SKM-1 (cell line): ENCODE data around the gene CD200.

Experiments used
- DNase-seq: peaks from one replicate; lab custom pipeline; 2025; ENCODE audit not compliant: unreplicated experiment; lab: John Stamatoyannopoulos, UW

CD200 gene, protein sequence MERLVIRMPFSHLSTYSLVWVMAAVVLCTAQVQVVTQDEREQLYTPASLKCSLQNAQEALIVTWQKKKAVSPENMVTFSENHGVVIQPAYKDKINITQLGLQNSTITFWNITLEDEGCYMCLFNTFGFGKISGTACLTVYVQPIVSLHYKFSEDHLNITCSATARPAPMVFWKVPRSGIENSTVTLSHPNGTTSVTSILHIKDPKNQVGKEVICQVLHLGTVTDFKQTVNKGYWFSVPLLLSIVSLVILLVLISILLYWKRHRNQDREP

GRCh38 chr3:112333002-112333380 is at the start of gene CD200:
Gene CD200 (plus strand): TSS chr3:112333156. CDS start chr3:112333213, 57 bp downstream.
- DNase-seq = no peak

- DNase-seq = no peak
Measured at GRCh38 chr3:112289011-112289410, 43.9 kb upstream of the CD200 start.

DNA sequence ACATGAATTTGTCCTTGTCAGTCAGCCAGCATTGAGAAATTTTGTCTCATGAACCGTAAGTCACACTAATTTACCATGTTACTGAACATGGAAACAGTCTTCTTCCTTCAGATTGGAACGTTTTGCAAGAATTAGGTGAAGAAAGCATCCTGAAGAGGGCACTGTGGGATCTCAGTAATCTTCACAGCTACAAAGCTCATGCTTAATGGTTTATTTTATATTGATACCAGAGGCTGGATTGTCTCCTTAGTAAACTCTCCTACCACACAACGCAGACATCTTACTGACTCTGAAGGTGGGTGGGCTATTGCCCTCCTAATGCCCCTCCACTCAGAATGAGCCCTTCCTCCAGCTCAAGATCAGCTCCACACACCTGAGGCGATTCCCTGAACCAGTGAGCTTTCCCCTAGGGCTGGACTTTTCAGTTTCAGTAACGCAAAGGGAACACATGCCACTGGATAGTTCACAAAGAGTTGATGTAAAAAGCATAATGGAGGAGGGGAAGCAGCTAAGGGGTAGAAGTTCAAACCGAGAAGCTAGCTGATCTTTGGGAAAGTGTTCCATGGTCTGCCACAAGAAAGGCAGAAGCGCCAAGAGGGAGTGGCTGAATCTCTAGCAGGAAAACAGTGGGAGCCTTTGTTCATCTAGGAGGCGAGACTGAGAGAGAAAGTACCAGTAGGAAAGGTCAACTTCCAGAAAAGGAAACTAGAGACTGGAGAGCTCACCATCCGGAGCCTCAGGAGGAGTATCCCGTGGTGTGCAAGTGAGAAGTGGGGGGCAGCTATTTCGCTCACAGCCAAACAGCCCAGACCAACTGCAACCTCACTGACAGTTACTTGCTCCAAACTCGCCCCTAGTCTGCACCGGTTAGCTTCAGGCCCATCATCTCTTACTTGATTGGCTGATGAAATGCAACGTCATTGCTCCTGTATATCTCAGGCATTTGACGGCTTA is 39.3 kb upstream of the CD200 start, which contains the start of gene SLC9C1:
Gene SLC9C1, minus strand, starts transcription at position 849 of the 954 bp plus-strand sequence. CDS start 7,425 bp downstream, outside the sequence.
- DNase-seq = peak; percentile 31

- DNase-seq = no peak
Measured at GRCh38 chr3:112297714-112298113, 35.2 kb upstream of the CD200 start.

GRCh38 chr3:112298781-112299180 is 34.2 kb upstream of the CD200 start:
- no peak for DNase-seq

- no peak for DNase-seq
Measured at GRCh38 chr3:112302150-112302830, 30.7 kb upstream of the CD200 start.

DNA sequence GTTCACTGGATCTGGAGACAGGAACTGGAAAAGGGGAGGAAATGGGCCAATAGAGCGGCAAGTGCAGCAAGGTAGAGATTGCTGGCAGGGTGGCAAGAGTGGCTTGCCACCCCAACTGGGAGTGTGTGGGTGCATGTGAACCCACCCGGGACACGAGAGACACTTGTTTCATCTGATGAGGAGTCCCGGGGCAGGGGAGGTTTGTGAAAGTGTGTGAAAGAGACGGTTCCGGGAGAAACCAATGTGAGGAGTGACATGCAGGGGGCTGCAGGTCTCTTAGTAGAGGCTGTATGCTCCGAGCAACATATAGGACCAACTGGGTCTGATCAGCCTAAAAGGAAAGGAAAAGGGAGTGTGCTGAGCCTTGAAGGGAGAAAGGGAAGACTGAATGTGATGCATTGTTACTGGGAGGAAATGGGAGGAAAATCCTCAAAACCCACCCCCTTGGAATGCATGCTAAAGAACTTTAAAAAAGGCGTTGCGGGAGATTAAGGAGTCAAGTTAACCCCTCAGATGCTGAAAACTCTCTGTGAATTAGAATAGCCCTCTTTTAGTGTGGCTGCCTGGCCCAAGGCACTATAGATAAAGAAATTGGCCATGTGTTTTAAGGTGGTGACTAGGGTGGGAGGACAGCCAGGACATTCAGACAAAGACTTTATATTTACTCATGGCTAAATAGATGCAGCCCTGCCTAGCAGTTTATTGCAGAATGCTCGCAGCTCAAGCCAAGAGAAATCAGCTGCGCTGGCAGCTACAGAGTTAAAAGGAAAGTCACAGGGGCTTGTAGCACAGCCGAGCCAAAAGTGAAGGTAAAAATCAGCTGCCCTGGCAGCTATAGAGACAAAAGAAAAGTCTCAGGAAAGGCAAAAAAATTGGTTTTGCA is 29.8 kb upstream of the CD200 start:
- DNase-seq = no peak

DNA sequence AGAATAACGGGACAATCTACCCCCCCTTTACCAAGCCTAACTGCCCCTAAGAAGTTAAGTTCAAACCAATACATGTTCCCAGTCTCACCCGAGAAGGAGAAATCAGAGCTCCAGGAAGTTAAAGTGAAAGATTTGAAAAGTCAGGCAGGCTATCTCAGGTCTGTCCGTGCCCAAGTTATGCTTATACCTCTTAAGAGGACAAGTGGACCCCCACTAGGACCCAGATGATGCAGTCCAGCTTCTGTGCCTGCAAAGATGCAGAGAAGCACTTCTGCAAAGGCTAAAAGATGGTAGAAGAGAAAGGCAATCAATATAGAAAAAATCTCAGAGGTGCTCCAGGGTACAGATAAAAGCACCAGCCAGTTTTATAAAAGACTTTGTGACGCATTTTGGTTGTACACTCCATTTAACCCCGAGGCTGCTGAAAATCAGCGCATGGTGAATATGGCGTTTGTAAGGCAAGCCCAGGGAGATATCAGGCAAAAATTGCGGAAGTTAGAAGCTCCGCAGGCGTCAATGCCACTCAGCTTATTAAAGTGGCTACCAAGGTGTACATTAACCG is 29.1 kb upstream of the CD200 start:
- DNase-seq = no peak

DNA sequence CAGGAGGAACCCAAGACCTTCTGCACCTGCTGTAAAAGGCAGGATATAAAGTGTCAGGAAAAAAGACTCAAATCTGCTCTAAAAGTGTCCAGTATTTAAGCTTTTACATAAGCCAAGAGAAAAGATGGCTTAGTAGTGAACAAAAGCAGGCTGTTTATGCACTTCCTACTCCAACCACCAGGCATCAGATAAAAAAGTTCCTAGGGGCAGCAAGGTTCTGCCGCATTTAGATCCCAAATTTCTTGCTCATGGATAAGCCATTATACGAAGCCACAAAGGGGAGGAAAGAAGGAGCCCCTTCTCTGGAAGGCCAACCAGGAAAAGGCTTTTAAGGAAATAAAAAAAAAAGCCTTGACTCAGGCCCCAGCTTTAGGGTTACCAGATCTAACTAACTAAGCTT is 28.3 kb upstream of the CD200 start:
- no peak for DNase-seq

GRCh38 chr3:112306825-112307224 is 26.1 kb upstream of the CD200 start:
- no peak for DNase-seq

- DNase-seq = no peak
Measured at GRCh38 chr3:112307557-112307956, 25.4 kb upstream of the CD200 start.

DNA sequence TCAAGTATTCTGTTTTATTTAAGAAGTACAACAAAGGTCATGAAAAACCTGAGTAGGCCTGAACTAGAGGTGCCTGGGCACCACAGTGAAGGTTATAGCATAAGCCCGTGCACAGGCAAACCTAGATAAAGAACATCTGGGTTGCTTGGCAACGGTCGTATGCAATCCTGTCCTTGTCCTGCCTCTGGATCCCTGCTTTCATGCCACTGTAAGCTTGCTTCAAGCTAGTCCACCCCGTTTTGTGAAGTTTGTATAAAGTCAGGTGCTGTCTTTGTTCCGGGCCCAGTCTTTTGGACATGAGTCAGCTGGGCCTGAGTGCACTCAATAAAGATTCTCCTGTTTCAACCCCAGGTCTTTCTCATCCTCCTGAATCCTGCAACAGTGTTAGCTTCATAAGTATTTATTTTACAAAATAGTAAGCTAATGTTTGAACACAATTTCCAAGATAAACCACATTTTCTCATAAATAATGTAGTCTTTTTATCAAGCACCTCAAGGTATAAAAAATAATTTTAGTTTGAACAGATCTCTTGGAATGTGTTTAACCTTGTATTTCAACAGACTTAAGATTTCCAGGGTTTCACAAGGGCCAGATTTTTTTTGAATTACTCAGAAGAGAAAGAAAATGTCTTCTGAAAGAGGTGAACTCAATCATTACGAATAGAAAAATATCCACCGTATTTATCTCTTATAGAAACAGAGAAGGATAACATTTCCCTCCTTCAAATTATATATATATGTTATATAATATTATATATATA is 24.6 kb upstream of the CD200 start:
- DNase-seq = no peak

DNA sequence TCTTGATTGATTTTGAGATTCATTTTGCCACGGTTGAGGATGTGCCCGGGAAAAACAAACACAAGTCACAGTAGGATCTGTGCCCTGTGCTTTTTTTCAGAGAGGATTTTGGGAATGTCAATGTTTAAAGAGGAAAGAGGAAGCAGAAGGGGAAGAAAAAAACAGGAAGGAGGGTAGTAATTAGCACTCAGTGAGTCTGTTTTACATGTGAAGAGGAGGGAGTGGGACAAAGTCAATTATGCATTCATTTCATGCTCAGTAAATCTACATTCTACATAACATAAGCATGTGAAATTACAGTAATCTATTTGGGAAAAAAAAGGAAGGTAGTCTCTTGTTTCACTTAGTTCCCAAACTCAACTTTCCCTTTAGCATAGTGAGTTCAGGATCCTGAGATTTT is 18.3 kb upstream of the CD200 start:
- peak; percentile 11 for DNase-seq

- no peak for DNase-seq
Measured at GRCh38 chr3:112315791-112316190, 17.2 kb upstream of the CD200 start.

GRCh38 chr3:112319516-112320276 is 13.3 kb upstream of the CD200 start:
- no peak for DNase-seq

- peak; percentile 39 for DNase-seq
Measured at GRCh38 chr3:112320691-112321090, 12.3 kb upstream of the CD200 start.

DNA sequence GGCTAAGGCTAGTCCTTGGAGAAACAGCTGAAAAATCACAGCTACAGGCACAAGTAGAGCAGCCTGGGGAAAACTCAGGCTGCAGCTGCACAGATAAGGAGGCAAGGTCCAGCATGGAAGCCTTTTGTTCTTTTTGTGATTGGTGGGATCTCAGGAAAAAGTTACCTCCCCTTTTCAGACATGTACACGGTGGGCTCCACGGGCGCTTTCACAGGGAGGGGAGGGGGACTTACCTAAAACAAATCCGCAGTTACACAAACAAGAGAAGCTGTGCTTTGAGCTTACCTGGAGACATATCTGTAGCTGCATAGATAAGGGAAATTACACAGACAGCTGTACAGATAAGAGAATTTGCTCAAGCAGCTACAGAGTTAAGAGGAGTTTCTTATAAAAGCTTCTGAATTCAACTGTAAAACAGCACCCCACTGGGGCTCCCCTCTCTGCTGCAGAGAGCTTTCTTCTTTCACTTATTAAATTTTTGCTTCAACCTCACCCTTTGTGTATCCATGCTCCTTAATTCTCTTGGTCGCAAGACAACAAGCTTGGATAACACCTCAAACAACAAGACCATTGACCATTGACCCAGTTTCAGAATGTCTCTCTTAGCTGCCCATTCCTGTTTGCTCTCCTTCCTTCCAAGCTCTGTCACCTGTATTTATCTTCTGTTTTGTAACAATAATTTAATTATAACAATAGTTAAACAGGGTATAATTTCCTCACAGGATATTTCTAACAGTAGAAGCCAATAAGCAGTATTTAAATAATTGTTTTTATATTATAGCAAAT is 10.9 kb upstream of the CD200 start:
- DNase-seq = no peak

GRCh38 chr3:112327371-112327951 is 5.5 kb upstream of the CD200 start:
- peak; percentile 56 for DNase-seq
